Endothelial cell of umbilical vein (primary cell): Measurements from ENCODE around the gene AP1S2. TPM values are rescaled to one million over a fixed set of nuclear protein-coding genes. Genes with fewer than 3 reads are reported as not detected.

Source experiments
- BruUV-seq: library from RNA; stranded (reverse); fragments of 400-500 nt; replicated peaks from 2 replicates; lab custom pipeline; 2021; lab: Mats Ljungman, UMichigan
- CTCF ChIA-PET: fragments of 300-600, 350-600 bp; sonication (Branson Sonifier 250); formaldehyde crosslinking; loops from one replicate; lab custom pipeline; 2021; ENCODE audit warnings: antibody characterized with exemption, inconsistent platforms; lab: Charles Lee
- POLR2A ChIA-PET: fragments of 300-600, 350-600 bp; sonication (Branson Sonifier 250); formaldehyde crosslinking; loops from one replicate; lab custom pipeline; 2021; ENCODE audit warnings: antibody characterized with exemption, inconsistent platforms; lab: Charles Lee
- DNase-seq: peaks from one replicate; pipeline ENCODE4 v3.0.0-alpha.2; 2011; ENCODE audit warnings: low read depth, low spot score
- FAIRE-seq: peaks from 2 replicates; lab custom pipeline; 2011; peaks lifted over from hg19 to GRCh38; lab: Jason Lieb, UNC
- H2AFZ ChIP-seq: 2 replicates; pipeline ENCODE4 v1.6.0; 2012; ENCODE audit warnings: low read depth, low read length, control low read depth, inconsistent platforms
- H3K27ac ChIP-seq: 2 replicates; pipeline ENCODE4 v1.5.1; 2011; ENCODE audit warnings: low read depth, mild to moderate bottlenecking, control low read depth, low read length, moderate library complexity; ENCODE audit not compliant: insufficient read depth
- H3K27me3 ChIP-seq, 2 experiments: 2 replicates each; pipeline versions ENCODE4 v1.6.0 to v1.6.1; 2011; ENCODE audit warnings: low read length in 2 of 2, mixed read lengths in 1 of 2; ENCODE audit not compliant: control insufficient read depth in 2 of 2, insufficient read depth in 2 of 2
- H3K36me3 ChIP-seq, 2 experiments: 2 replicates in 1 of 2; 3 replicates in 1 of 2; pipeline ENCODE4 v1.5.1; 2011; ENCODE audit warnings: low read length in 2 of 2, mild to moderate bottlenecking in 1 of 2, moderate library complexity in 1 of 2; ENCODE audit not compliant: control insufficient read depth in 2 of 2, insufficient read depth in 2 of 2; ENCODE audit errors: extremely low read depth in 1 of 2
- H3K4me1 ChIP-seq: 3 replicates; pipeline ENCODE4 v1.5.1; 2011; ENCODE audit warnings: mild to moderate bottlenecking, low read length; ENCODE audit not compliant: control insufficient read depth, insufficient read depth; ENCODE audit errors: extremely low read depth
- H3K4me2 ChIP-seq: 2 replicates; pipeline ENCODE4 v1.6.1; 2011; ENCODE audit warnings: low read length, control low read depth, mixed read lengths; ENCODE audit not compliant: insufficient read depth
- H3K4me3 ChIP-seq, 3 experiments: fragments of 200-600 bp in 1 of 3; sonication (generic), shearing (Covaris generic) in 1 of 3; replicated peaks in 1 of 3; 2 replicates each; pipeline ENCODE4 v1.5.1; 2011 to 2016; ENCODE audit warnings: control low read depth in 3 of 3, low read length in 3 of 3, mild to moderate bottlenecking in 2 of 3, inconsistent platforms in 1 of 3, low read depth in 1 of 3, moderate library complexity in 1 of 3; ENCODE audit not compliant: insufficient read depth in 1 of 3
- H3K79me2 ChIP-seq: 2 replicates; pipeline ENCODE4 v1.6.0; 2012; ENCODE audit warnings: low read length, inconsistent platforms; ENCODE audit not compliant: control insufficient read depth, insufficient read depth
- H3K9ac ChIP-seq: replicated peaks from 2 replicates; pipeline ENCODE3; 2011; ENCODE audit warnings: low read length, control low read depth; ENCODE audit not compliant: insufficient read depth; ENCODE audit errors: extremely low read depth
- H3K9me1 ChIP-seq: replicated peaks from 3 replicates; pipeline ENCODE4 v1.6.0; 2011; ENCODE audit warnings: mild to moderate bottlenecking, low read length; ENCODE audit not compliant: control insufficient read depth, insufficient read depth; ENCODE audit errors: extremely low read depth
- H3K9me3 ChIP-seq: replicated peaks from 2 replicates; pipeline ENCODE4 v1.5.1; 2012; ENCODE audit warnings: low read length, inconsistent platforms; ENCODE audit not compliant: control insufficient read depth, insufficient read depth
- H4K20me1 ChIP-seq: replicated peaks from 2 replicates; pipeline ENCODE3; 2011; ENCODE audit warnings: mild to moderate bottlenecking, low read length; ENCODE audit not compliant: control insufficient read depth, insufficient read depth; ENCODE audit errors: extremely low read depth
- CTCF ChIP-seq, 2 donors: IDR thresholded peaks; 1 replicate in 1 of 2; 2 replicates in 1 of 2; pipeline ENCODE4 v1.5.1; 2011; ENCODE audit warnings: low read length in 2 of 2, mild to moderate bottlenecking in 2 of 2, moderate library complexity in 2 of 2, control low read depth in 1 of 2, inconsistent platforms in 1 of 2, low read depth in 1 of 2; ENCODE audit not compliant: insufficient read depth in 1 of 2; ENCODE audit errors: extremely low read depth in 1 of 2
- EZH2 ChIP-seq: IDR thresholded peaks from 2 replicates; pipeline ENCODE4 v1.6.1; 2012; ENCODE audit warnings: borderline replicate concordance, low read depth, mild to moderate bottlenecking, moderate library complexity, low read length, inconsistent platforms; ENCODE audit not compliant: severe bottlenecking
- FOS ChIP-seq: IDR thresholded peaks from 2 replicates; pipeline ENCODE4 v1.6.1; 2011; ENCODE audit warnings: mild to moderate bottlenecking, low read length, moderate library complexity, borderline replicate concordance; ENCODE audit not compliant: insufficient read depth
- GATA2 ChIP-seq: IDR thresholded peaks from 2 replicates; pipeline ENCODE4 v1.7.0; 2011; ENCODE audit warnings: low read depth, mild to moderate bottlenecking, moderate library complexity, mixed read lengths, low read length; ENCODE audit not compliant: insufficient read length, insufficient read depth
- JUN ChIP-seq: IDR thresholded peaks from 2 replicates; pipeline ENCODE4 v1.6.1; 2011; ENCODE audit warnings: borderline replicate concordance, low read depth; ENCODE audit not compliant: insufficient read length, insufficient read depth
- MAX ChIP-seq: IDR thresholded peaks from 2 replicates; pipeline ENCODE4 v1.6.1; 2011; ENCODE audit not compliant: insufficient read depth, insufficient read length
- MYC ChIP-seq: IDR thresholded peaks from one replicate; pipeline ENCODE4 v1.6.1; 2011; ENCODE audit warnings: mild to moderate bottlenecking, low read depth, low read length
- POLR2A ChIP-seq: IDR thresholded peaks from 2 replicates; pipeline ENCODE4 v1.6.1; 2012; ENCODE audit warnings: low read depth, mild to moderate bottlenecking, control low read depth, low read length
- POLR2AphosphoS5 ChIP-seq: IDR thresholded peaks from 2 replicates; pipeline ENCODE4 v1.6.1; 2012; ENCODE audit warnings: low read depth, mild to moderate bottlenecking, control low read depth, low read length, moderate library complexity; ENCODE audit not compliant: insufficient read depth
- dilution Hi-C: fragments of 300-500 bp; cut with MboI; formaldehyde crosslinking; loops from one replicate; pipeline ENCODE4 v1.15.0; 2019; ENCODE audit warnings: low sequenced_read_pairs; ENCODE audit not compliant: extremely low pct_ligation_motif_present
- intact Hi-C: fragments of 100-400 bp; cut with micrococcal nuclease; formaldehyde crosslinking; loops from one replicate; pipeline ENCODE4 v1.10.0; 2022
- polyA plus RNA-seq, 4 experiments: library from polyadenylated mRNA; depleted of rRNA in 3 of 4; stranded (reverse) in 3 of 4; unstranded in 1 of 4; fragments of >200 nt; gene quantifications; 2 replicates each; pipeline versions ENCODE4 v1.2.1 to v1.2.3, GENCODE V29; 2011 to 2012; ENCODE audit warnings: missing spikeins in 1 of 4
- total RNA-seq: library from RNA; stranded (reverse); gene quantifications from 2 replicates; pipeline ENCODE4 v1.2.3, GENCODE V29; 2021

The AP1S2 gene
- total and polyA plus RNA-seq, 2 donors (not counting 3 experiments of a cell fraction or from before 2014, with no cell fraction given): 21.0 to 37.3 TPM

GRCh38 chrX:15814771-15815365 is 39.7 kb downstream of the AP1S2 start:
- H3K9me1 ChIP-seq: no peaks in the 10 kb centered on the region
- intact Hi-C loops: no loop called here
- no peak overlapping the region for H2AFZ ChIP-seq
- no peaks in the 10 kb centered on the region for H4K20me1 ChIP-seq
- ChIA-PET CTCF (interaction anchor here (0.9 to 1.6 kb wide), 2 partner anchors 11 to 247 kb away, joined by 3 read pairs; no protein-coding TSS in a partner anchor), POLR2A (no interaction called here)
- no peak for TF ChIP-seq CTCF (IDR thresholded peaks at IDR 0.05; ENCODE audit: extremely low read depth in 1 of 2, insufficient read depth in 1 of 2, low read depth in 1 of 2, low read length in 2 of 2)
- no peak for TF ChIP-seq POLR2A
- TF ChIP-seq FOS: no peak
- no peak for TF ChIP-seq JUN
- TF ChIP-seq MYC: no peak
- TF ChIP-seq GATA2: no peak
- no peak for TF ChIP-seq POLR2AphosphoS5
- no peak for TF ChIP-seq MAX
- no peak for TF ChIP-seq EZH2
- no peak overlapping the region for H3K4me3 ChIP-seq
- no peaks in the 10 kb centered on the region for H3K79me2 ChIP-seq
- no peaks in the 10 kb centered on the region for H3K4me1 ChIP-seq
- no peak overlapping the region for H3K4me2 ChIP-seq
- H3K27ac ChIP-seq: no peak overlapping the region
- peaks cover 0 to 4% of the 10 kb centered on the region in 2 experiments for H3K36me3 ChIP-seq
- no TSS peak for BruUV-seq
- dilution Hi-C loops: no loop called here
- no peak for FAIRE-seq
- no peak for DNase-seq
- no peak overlapping the region for H3K9ac ChIP-seq
- H3K9me3 ChIP-seq: no peaks in the 10 kb centered on the region
- H3K27me3 ChIP-seq: no peaks in the 10 kb centered on the region
